Right lobe of liver (tissue), 6 donors: Measurements from ENCODE around the gene HECTD3. TPM values are rescaled to one million over a fixed set of nuclear protein-coding genes. Genes with fewer than 3 reads are reported as not detected.
"Not testable (repeated sequence)": the region's sequence is repeated elsewhere in the genome, so short reads cannot be mapped to it uniquely, and the experiment has no call there.

ENCODE experiments used
- ATAC-seq, 4 donors: fragments of 200-7000 bp; cut with Tn5 transposase; one replicate each; pipeline ENCODE4 v1.9.1; 2020; ENCODE audit warnings: mild to moderate bottlenecking in 4 of 4, moderate library complexity in 4 of 4
- DNase-seq, 3 donors: peaks; one replicate each; pipeline ENCODE4 v3.0.0-alpha.2; 2020
- H3K27ac ChIP-seq, 3 donors: fragments of 200-600 bp; one replicate each; pipeline ENCODE4 v1.8.0; 2022
- H3K27me3 ChIP-seq, 2 donors: fragments of 200-600 bp; one replicate each; pipeline ENCODE4 v1.8.0; 2022
- H3K36me3 ChIP-seq, 4 donors: fragments of 200-600 bp; sonication (generic) in 1 of 4; one replicate each; pipeline versions ENCODE4 v1.5.1 to v1.8.0; 2017 to 2022; ENCODE audit warnings: control low read depth in 1 of 4
- H3K4me1 ChIP-seq, 4 donors: fragments of 200-600 bp; sonication (generic) in 1 of 4; one replicate each; pipeline versions ENCODE4 v1.5.1 to v1.8.0; 2017 to 2022; ENCODE audit warnings: control low read depth in 1 of 4
- H3K4me3 ChIP-seq, 3 donors: fragments of 200-600 bp; one replicate each; pipeline ENCODE4 v1.8.0; 2022
- H3K9me3 ChIP-seq, 4 donors: fragments of 200-600 bp; sonication (generic) in 1 of 4; one replicate each; pipeline versions ENCODE4 v1.5.1 to v1.8.0; 2017 to 2022; ENCODE audit warnings: control low read depth in 1 of 4
- CTCF ChIP-seq, 4 donors: fragments of 200-600 bp in 3 of 4; fragments of 450-650 bp in 1 of 4; IDR thresholded peaks; one replicate each; pipeline versions ENCODE4 v1.5.1 to v1.8.0; 2016 to 2022; ENCODE audit warnings: antibody characterized with exemption in 4 of 4, mild to moderate bottlenecking in 2 of 4
- POLR2A ChIP-seq: fragments of 450-650 bp; IDR thresholded peaks from one replicate; pipeline ENCODE4 v1.6.1; 2017; ENCODE audit warnings: antibody characterized with exemption, mild to moderate bottlenecking
- WGBS: methylation state at CpG from one replicate; pipeline ENCODE4 v1.1.6; 2018; ENCODE audit warnings: low coverage, low lambda C conversion rate; ENCODE audit not compliant: insufficient coverage; ENCODE audit errors: missing lambda C conversion rate; 5-methylcytosine and 5-hydroxymethylcytosine counted together
- intact Hi-C, 2 donors: fragments of 100-400 bp; cut with DNase I; formaldehyde crosslinking; loops; one replicate each; pipeline versions ENCODE4 v1.11.2 to v1.14.1; 2022
- total RNA-seq, 6 experiments: library from RNA; depleted of rRNA in 2 of 6; stranded (reverse); fragments of >200 nt in 2 of 6; fragmentation: NEBNext Ultra II Directional in 3 of 6; extraction: Animal tissue kit (Norgen Biotek cat#: 25700) in 3 of 6; gene quantifications; one replicate each; pipeline versions ENCODE4 v1.1.0 to v1.2.4, GENCODE V29; 2016 to 2023
- donor health status: DM: no; HTN: yes; CAD: no.
- donor health status: DM: no; HTN: no; CAD: no.
- donor health status: DM: no; HTN: no; CAD: no.
- donor health status: DM: no; HTN: yes; CAD: no.
- donor health status: DM: no; HTN: yes; CAD: no.

The HECTD3 gene
- total RNA-seq, 6 experiments from 2014 or later = 26.8 to 38.2 (median 29.1) TPM

DNA sequence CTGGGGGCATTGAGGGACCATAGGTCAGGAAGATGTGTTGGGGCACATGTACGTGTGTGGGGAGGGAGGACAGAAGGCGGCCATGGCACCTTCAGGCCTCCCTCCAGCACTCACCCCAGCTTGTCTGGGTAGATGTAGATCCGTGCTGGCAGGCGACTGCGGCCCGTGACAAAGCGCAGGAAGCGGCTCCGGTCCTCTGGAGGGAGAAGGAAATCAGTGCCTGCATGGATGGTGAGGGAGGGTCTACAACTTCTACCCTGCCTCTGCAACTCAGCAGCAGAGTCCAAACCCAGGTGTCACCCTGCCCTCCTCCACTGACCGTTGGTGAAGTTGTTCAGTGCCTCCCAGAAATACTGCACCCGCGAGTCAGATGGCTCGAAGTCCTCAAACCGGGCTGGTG is 7.4 kb downstream of the HECTD3 start:
- Histone ChIP-seq H3K4me3 (no peak overlapping the region), H3K27me3 (no peaks in the 10 kb centered on the region), H3K27ac (no peak overlapping the region), H3K9me3 (no peaks in the 10 kb centered on the region), H3K36me3 (peaks cover 3 to 66% (median 44%) of the 10 kb centered on the region in 4 donors), H3K4me1 (peaks cover 0 to 2% (median 0%) of the 10 kb centered on the region in 4 donors)
- ATAC-seq (no peak), DNase-seq (no peak)
- WGBS = 82% methylated on average over 5 of the region's 14 CpGs
- TF ChIP-seq CTCF (IDR thresholded peaks at IDR 0.05) (no peak), POLR2A (no peak)
- intact Hi-C loops = no loop called here

DNA sequence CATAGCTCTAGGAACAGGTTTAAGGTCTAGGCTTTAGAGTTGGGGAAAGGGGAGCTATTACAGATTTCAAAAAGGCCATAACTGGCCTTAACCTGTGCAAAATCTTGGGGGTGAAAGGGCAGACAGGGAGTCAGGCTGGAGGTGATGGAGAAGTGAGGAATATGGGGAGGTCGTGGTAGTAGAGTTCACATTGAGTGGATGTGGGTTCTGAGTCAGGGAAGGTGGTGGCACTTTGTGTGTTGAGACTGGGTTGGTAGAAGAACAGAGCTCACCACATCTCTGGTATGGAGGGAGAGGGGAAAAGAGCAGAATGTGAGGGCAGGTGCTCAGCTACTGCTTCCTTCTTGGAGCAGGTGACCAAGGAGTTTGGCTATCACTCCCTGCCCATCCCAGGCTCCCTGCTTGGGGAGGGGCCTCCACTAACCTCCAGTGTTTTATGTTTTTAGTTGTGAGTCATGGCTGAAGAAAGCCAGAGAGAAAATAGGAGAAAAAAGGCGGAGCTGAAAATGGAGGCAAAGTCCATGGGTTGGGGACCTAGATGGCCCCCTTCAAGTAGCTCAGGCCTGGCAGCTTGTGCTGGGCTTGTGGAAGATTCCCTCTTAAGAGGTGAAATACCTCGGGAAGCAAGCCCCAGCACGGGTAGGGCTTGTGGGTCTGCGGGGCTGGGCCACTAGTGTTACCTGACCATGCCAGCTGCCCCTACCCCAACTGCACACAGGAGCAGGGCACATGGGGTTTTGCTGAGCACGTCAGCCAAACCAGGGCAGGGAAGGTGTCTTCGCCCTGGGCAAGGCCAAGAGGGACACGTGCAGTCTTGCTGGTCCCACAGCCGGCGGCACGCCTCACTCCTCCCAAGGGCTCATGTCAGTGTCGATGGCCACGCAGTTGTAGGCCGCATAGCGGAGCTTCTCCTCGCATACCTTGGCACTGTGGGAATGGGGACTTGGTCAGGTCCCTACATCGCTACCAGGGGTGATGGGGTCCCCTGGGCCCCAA is 8.2 kb downstream of the HECTD3 start:
- peak in 1 of 3 donors; percentile 53 for DNase-seq
- intact Hi-C loops = no loop called here
- H3K27ac ChIP-seq = no peak overlapping the region
- no peaks in the 10 kb centered on the region for H3K9me3 ChIP-seq
- peaks cover 3 to 58% (median 36%) of the 10 kb centered on the region in 4 donors for H3K36me3 ChIP-seq
- no peak overlapping the region for H3K4me3 ChIP-seq
- no peaks in the 10 kb centered on the region for H3K27me3 ChIP-seq
- H3K4me1 ChIP-seq = peaks cover 0 to 2% (median 0%) of the 10 kb centered on the region in 4 donors
- ATAC-seq = no peak
- no CpG with 5 or more reads among the region's 17 CpGs for WGBS
- TF ChIP-seq CTCF (IDR thresholded peaks at IDR 0.05) (no peak), POLR2A (no peak)

DNA sequence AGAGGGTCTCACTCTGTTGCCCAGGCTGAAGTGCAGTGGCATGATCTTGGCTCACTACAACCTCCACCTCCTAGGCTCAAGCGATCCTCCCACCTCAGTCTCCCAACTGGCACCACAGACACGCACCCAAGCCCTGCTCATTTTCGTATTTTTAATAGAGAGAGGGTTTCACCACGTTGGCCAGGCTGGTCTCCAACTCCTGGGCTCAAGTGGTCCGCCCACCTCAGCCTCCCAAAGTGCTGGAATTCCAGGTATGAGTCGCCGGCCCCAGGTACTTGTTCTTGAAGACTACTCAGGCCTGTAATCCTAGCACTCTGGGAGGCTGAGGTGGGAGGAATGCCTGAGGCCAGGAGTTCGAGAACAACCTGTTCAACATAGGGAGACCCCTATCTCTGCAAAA is 9.5 kb downstream of the HECTD3 start:
- H3K4me3 ChIP-seq, H3K9me3 ChIP-seq, intact Hi-C loops, H3K4me1 ChIP-seq, H3K27me3 ChIP-seq, H3K27ac ChIP-seq, ATAC-seq: not testable (repeated sequence)
- DNase-seq = peak in 1 of 3 donors; percentile 32
- 86% methylated on average over 5 of the region's 8 CpGs for WGBS
- peaks cover 1 to 44% (median 27%) of the 10 kb centered on the region in 4 donors for H3K36me3 ChIP-seq

DNA sequence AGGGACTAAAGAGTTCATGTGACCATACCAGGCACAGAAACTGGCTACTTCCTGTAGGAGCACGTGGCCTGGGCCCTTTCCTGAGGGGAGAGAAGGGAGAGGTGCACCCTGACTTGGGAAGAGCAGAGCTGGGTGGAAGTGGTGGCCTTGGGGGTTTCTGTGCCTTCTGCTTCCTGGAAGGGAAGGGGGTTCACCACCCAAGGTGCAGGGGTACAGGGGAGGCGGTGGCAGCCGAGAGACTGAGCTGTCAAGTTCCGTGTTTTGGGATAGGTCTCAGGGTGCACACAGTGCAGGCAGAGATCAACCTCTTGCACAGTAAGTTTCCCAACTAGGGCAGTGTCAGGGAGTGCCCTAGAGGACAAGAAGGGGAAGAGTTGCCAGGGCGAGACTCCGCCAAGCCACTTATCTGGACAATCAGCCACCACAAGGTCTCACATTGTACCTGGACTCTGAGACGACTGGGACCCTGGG is 10.1 kb downstream of the HECTD3 start:
- Histone ChIP-seq H3K27ac (no peak overlapping the region), H3K4me3 (no peak overlapping the region), H3K4me1 (peaks cover 0 to 2% (median 0%) of the 10 kb centered on the region in 4 donors), H3K36me3 (peaks cover 0 to 40% (median 24%) of the 10 kb centered on the region in 4 donors), H3K9me3 (no peaks in the 10 kb centered on the region), H3K27me3 (no peaks in the 10 kb centered on the region)
- intact Hi-C loops = no loop called here
- WGBS = 17% methylated on average over 1 of the region's 7 CpGs
- TF ChIP-seq POLR2A (no peak), CTCF (IDR thresholded peaks at IDR 0.05) (no peak)
- ATAC-seq (peak; percentile 69 to 87 (median 71)), DNase-seq (peak in 1 of 3 donors; percentile 56)

GRCh38 chr1:44999232-44999631 is 11.9 kb downstream of the HECTD3 start:
- TF ChIP-seq POLR2A = no peak
- no peak for TF ChIP-seq CTCF (IDR thresholded peaks at IDR 0.05)
- H3K4me1 ChIP-seq = peaks cover 0 to 2% (median 0%) of the 10 kb centered on the region in 4 donors
- H3K36me3 ChIP-seq = peaks cover 0 to 23% (median 14%) of the 10 kb centered on the region in 4 donors
- no peaks in the 10 kb centered on the region for H3K9me3 ChIP-seq
- ATAC-seq = no peak
- WGBS = 78% methylated on average over 3 of the region's 3 CpGs
- no peak for DNase-seq
- no peak overlapping the region for H3K27ac ChIP-seq
- H3K4me3 ChIP-seq = no peak overlapping the region
- intact Hi-C loops = no loop called here
- H3K27me3 ChIP-seq = no peaks in the 10 kb centered on the region
